MCF 10A (cell line): Measurements from ENCODE around the gene FJX1. TPM values are rescaled to one million over a fixed set of nuclear protein-coding genes. Genes with fewer than 3 reads are reported as not detected.

Experiments
- BruUV-seq: library from RNA; stranded (reverse); fragments of 400-500 nt; replicated peaks from 2 replicates; lab custom pipeline; 2021; lab: Mats Ljungman, UMichigan
- CTCF ChIA-PET: fragments of 300-600 bp; sonication (Branson Sonifier 250); formaldehyde crosslinking; extraction: SDS; loops from one replicate; lab custom pipeline; 2021; ENCODE audit warnings: antibody characterized with exemption, inconsistent platforms; lab: Yijun Ruan, JAX
- POLR2A ChIA-PET: fragments of 300-600, 350-650 bp; sonication (Branson Sonifier 250); formaldehyde crosslinking; extraction: SDS; loops from one replicate; lab custom pipeline; 2020; ENCODE audit warnings: antibody characterized with exemption, inconsistent platforms; lab: Yijun Ruan, JAX
- DNase-seq: peaks from one replicate; pipeline ENCODE4 v3.0.0-alpha.2; 2018; ENCODE audit not compliant: unreplicated experiment
- H3K27ac Mint-ChIP-seq: one replicate; pipeline ENCODE4 v1.8.0; 2022; ENCODE audit warnings: mild to moderate bottlenecking, low read depth, mixed read lengths; ENCODE audit not compliant: unreplicated experiment
- H3K27me3 Mint-ChIP-seq: one replicate; pipeline ENCODE4 v1.8.0; 2022; ENCODE audit warnings: mixed read lengths; ENCODE audit not compliant: insufficient read depth, unreplicated experiment
- H3K36me3 Mint-ChIP-seq: one replicate; pipeline ENCODE4 v1.8.0; 2022; ENCODE audit warnings: mild to moderate bottlenecking, moderate library complexity, mixed read lengths; ENCODE audit not compliant: insufficient read depth, unreplicated experiment
- H3K4me1 Mint-ChIP-seq: one replicate; pipeline ENCODE4 v1.8.0; 2022; ENCODE audit warnings: mixed read lengths; ENCODE audit not compliant: insufficient read depth, unreplicated experiment
- H3K4me3 Mint-ChIP-seq: one replicate; pipeline ENCODE4 v1.8.0; 2022; ENCODE audit warnings: mild to moderate bottlenecking, moderate library complexity, mixed read lengths; ENCODE audit not compliant: unreplicated experiment
- H3K9me3 Mint-ChIP-seq: one replicate; pipeline ENCODE4 v1.8.0; 2022; ENCODE audit warnings: mixed read lengths; ENCODE audit not compliant: unreplicated experiment
- intact Hi-C: fragments of 100-400 bp; cut with micrococcal nuclease; formaldehyde crosslinking; loops from 2 replicates; pipeline ENCODE4 v1.14.1; 2022
- total RNA-seq: library from RNA; stranded (reverse); gene quantifications from 2 replicates; pipeline ENCODE4 v1.2.3, GENCODE V29; 2022
- TF ChIP-seq, protein P1 (sequence below): fragments of 200-600 bp; IDR thresholded peaks from one replicate; pipeline ENCODE4 v1.8.0; 2022; ENCODE audit warnings: antibody characterized with exemption, mild to moderate bottlenecking; ENCODE audit not compliant: unreplicated experiment

FJX1 gene
- total RNA-seq, 1 experiment from 2014 or later, result 53.7 TPM

DNA sequence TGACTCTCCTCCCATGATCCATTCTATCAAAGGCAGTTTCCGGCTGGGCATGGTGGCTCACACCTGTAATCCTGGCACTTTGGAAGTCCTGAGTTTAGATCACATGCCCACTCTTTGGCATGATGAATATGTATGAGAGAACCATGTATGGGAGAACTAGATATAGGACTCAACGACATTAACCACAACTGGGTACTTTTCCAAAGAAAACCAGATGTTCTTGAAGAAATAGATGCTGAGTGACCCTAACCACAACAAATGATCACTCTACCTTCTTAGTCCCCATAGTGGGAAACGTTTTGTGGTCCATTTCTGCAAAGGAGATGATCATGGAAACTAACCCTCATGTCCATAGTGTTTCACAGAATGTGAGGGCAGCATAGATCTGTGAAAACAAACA, 13.6 kb downstream of the FJX1 start:
- Mint-ChIP-seq H3K27ac (no peak overlapping the region), H3K4me3 (no peak overlapping the region), H3K36me3 (no peaks in the 10 kb centered on the region), H3K9me3 (no peaks in the 10 kb centered on the region), H3K27me3 (no peaks in the 10 kb centered on the region), H3K4me1 (peaks cover 25% of the 10 kb centered on the region)
- intact Hi-C loops, result no loop called here
- DNase-seq, result no peak
- BruUV-seq, result no TSS peak
- POLR2A ChIA-PET, result no interaction called here
- CTCF ChIA-PET, result interaction anchor here (0.5 kb wide), 1 partner anchor 16 kb away, joined by 4 read pairs; no protein-coding TSS in a partner anchor
- TF ChIP-seq, protein P1, sequence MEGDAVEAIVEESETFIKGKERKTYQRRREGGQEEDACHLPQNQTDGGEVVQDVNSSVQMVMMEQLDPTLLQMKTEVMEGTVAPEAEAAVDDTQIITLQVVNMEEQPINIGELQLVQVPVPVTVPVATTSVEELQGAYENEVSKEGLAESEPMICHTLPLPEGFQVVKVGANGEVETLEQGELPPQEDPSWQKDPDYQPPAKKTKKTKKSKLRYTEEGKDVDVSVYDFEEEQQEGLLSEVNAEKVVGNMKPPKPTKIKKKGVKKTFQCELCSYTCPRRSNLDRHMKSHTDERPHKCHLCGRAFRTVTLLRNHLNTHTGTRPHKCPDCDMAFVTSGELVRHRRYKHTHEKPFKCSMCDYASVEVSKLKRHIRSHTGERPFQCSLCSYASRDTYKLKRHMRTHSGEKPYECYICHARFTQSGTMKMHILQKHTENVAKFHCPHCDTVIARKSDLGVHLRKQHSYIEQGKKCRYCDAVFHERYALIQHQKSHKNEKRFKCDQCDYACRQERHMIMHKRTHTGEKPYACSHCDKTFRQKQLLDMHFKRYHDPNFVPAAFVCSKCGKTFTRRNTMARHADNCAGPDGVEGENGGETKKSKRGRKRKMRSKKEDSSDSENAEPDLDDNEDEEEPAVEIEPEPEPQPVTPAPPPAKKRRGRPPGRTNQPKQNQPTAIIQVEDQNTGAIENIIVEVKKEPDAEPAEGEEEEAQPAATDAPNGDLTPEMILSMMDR, result no peak

DNA sequence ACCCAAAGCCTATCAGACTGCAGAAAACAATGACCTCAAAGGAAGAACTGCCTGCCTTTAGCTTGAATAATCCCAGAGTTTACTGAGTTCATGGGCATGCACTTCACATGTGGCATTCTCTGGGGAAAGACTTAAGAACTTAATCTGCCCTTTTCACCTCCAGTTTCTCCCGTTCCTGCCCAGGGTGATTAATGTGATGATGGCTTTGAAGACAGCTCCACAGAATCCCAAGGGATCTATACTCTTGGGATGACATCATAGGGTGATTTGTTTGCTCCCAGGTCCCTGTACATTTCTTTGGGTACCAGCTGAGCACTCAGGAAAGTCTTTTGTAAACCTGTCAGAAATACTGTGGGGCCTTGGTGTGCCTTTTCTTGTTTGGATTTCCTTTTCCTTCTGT, 14.0 kb downstream of the FJX1 start:
- H3K9me3 Mint-ChIP-seq, result no peaks in the 10 kb centered on the region
- BruUV-seq, result no TSS peak
- peak; percentile 34 for DNase-seq
- H3K27ac Mint-ChIP-seq, result no peak overlapping the region
- CTCF ChIA-PET, result interaction anchor here (0.5 kb wide), 1 partner anchor 16 kb away, joined by 4 read pairs; no protein-coding TSS in a partner anchor
- H3K36me3 Mint-ChIP-seq, result no peaks in the 10 kb centered on the region
- peaks cover 25% of the 10 kb centered on the region for H3K4me1 Mint-ChIP-seq
- POLR2A ChIA-PET, result interaction anchor here (0.6 to 1.3 kb wide), 2 partner anchors 11 to 88 kb away, joined by 3 read pairs; no protein-coding TSS in a partner anchor
- H3K27me3 Mint-ChIP-seq, result no peaks in the 10 kb centered on the region
- TF ChIP-seq, protein P1, result no peak
- no peak overlapping the region for H3K4me3 Mint-ChIP-seq
- intact Hi-C loops, result no loop called here

DNA sequence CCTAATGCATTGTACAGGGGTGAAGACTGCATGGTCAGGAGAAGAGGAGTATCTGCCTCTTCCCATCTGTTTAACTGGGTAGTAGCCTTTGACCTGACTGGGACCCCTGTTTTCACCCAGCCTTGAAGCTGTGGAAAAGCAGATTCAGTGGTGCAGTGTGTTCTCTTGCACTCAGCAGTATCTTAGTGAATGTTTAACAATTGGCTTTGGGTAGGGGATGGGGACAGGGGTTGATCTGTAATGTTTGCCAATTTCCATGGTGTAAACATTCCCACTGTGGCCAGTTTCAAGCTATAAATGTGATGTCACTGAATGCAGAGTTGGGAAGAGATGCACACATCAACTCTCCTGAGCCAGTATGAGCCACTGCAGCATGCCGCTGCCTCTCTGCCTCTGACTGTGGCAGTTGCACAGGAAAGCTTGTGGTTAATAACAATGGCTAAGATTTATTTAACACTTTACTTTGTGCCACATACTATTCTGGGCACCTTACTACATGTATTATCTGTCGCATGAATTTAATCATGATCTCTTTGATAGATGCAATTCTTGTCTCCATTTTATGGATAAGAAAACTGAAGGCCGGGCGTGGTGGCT, 15.7 kb downstream of the FJX1 start:
- H3K9me3 Mint-ChIP-seq, result no peaks in the 10 kb centered on the region
- H3K27me3 Mint-ChIP-seq, result no peaks in the 10 kb centered on the region
- TF ChIP-seq, protein P1, result no peak
- ChIA-PET CTCF (no interaction called here), POLR2A (no interaction called here)
- H3K4me1 Mint-ChIP-seq, result peaks cover 25% of the 10 kb centered on the region
- H3K27ac Mint-ChIP-seq, result no peak overlapping the region
- DNase-seq, result no peak
- intact Hi-C loops, result no loop called here
- H3K36me3 Mint-ChIP-seq, result no peaks in the 10 kb centered on the region
- BruUV-seq, result no TSS peak
- no peak overlapping the region for H3K4me3 Mint-ChIP-seq

DNA sequence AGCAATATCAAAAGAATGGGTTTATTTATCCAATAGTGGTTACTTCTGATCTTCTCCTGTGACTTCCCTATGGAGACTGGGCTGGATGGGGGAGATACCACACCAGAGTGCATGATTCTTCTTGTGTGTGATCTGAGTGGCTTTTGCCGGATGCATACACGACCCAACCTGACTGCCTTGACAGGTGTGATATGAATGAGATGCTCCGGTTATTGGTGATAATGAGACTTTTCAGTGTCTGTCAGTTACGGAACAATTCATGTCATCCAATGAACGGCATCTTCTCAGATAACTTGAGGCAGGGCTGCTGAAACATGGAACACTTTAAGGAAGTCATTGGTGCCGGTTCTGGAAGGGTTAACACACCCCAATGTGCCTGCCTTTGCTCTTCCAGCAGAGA, 17.7 kb downstream of the FJX1 start:
- intact Hi-C loops, result no loop called here
- no peaks in the 10 kb centered on the region for H3K9me3 Mint-ChIP-seq
- H3K27me3 Mint-ChIP-seq, result no peaks in the 10 kb centered on the region
- no peak overlapping the region for H3K27ac Mint-ChIP-seq
- ChIA-PET POLR2A (interaction anchor here (0.6 kb wide), 2 partner anchors 23 to 163 kb away, joined by 3 read pairs; no protein-coding TSS in a partner anchor), CTCF (no interaction called here)
- BruUV-seq, result no TSS peak
- no peak for DNase-seq
- no peak overlapping the region for H3K4me3 Mint-ChIP-seq
- TF ChIP-seq, protein P1, result no peak
- no peaks in the 10 kb centered on the region for H3K36me3 Mint-ChIP-seq
- peaks cover 6% of the 10 kb centered on the region for H3K4me1 Mint-ChIP-seq
